GM10266 (cell line): ENCODE measurements around the gene TMEM44.

ENCODE experiments used
- DNase-seq: peaks from one replicate; pipeline ENCODE4 v3.0.0; 2012; ENCODE audit errors: extremely low spot score
- CTCF ChIP-seq: IDR thresholded peaks from 2 replicates; pipeline ENCODE4 v1.5.1; 2012; ENCODE audit warnings: mild to moderate bottlenecking, low read depth; ENCODE audit not compliant: control insufficient read depth, insufficient read depth; ENCODE audit errors: missing control alignments

The TMEM44 gene

GRCh38 chr3:194582196-194582905 is 50.9 kb downstream of the TMEM44 start:
- peak; percentile 20 for DNase-seq

DNA sequence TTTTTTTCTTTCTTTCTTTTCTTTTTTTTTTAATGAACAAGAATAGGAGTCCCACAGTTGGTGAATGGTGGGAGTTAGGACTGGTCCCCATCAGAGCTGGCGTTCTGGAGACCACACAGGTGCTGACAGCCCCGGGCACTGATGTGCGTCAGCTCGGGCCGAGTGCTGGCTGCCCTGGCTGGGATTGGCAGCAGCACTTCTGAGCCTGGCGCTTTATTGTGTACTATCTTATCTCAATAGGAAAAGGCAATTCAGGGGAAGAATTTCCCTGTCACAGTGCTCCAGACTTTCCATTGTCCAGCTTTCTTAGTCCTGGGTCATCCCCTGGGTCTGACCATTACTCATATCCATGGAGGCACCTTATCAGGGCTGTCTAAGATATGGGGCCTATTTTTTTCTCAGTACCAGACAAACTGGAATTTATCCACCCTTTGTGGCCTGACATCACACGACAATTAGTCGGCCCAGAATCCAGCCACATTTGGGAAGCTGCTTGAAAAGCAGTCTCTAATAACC is 54.1 kb downstream of the TMEM44 start:
- DNase-seq: peak; percentile 14
- TF ChIP-seq CTCF: no peak

More at GRCh38 chr3:194582196-194582905, 50.9 kb downstream of the TMEM44 start:
- no peak for TF ChIP-seq CTCF

DNA sequence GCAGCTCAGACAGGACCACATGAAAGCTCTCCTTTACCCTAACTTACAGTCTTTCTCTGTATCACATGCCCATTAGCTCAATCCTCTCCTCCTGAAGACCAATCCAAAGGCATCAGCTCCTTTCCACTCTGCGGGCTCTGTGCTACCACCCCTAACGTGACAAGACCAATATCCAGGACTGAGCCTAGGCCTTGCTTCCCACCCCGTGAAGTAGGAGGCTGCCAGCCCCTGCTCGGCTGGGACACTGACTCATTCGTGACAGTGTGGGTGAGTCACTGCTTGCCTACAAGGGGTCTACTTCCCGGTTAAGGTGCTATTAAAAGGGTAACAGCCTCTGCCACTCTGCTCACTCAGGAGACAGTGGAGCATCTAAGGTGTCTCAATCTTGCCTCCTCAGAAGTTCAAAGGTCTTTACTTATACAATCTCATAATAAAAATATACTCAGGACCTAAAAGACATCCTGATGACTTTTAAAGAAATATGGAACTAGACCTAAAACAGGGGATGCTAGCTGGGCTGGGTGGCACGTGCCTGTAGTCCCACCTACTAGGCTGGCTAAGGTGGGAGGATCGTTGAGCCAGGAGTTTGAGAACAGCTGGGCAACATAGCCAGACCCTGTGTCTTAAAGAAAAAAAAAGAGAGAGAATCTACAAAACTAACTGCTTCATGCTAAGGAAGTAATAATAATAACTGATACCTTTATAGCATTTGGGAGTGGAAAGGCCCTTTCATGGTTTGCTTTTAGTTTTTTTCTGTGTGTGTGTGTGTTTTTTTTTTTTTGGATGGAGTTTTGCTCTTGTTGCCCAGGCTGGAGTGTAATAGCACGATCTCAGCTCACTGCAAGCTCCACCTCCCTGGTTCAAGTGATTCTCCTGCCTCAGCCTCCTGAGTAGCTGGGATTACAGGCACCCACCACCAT is 55.0 kb downstream of the TMEM44 start:
- TF ChIP-seq CTCF: no peak
- no peak for DNase-seq

- TF ChIP-seq CTCF: no peak
- no peak for DNase-seq
These were observed 57.6 kb downstream of the TMEM44 start for GRCh38 chr3:194575484-194576210.

GRCh38 chr3:194574639-194575483 is 58.4 kb downstream of the TMEM44 start:
- DNase-seq: no peak

More at GRCh38 chr3:194574639-194575483, 58.4 kb downstream of the TMEM44 start:
- TF ChIP-seq CTCF: no peak
